HL-60/S4 (cell line): ENCODE measurements around the gene SHISA9.
"Not testable (repeated sequence)": the region's sequence is repeated elsewhere in the genome, so short reads cannot be mapped to it uniquely, and the experiment has no call there.

ENCODE experiments used
- in situ Hi-C: fragments of 300-500 bp; cut with MboI; formaldehyde crosslinking; loops from 2 replicates; pipeline ENCODE4 v1.14.3; 2022; ENCODE audit warnings: low sequenced_read_pairs

Gene SHISA9

DNA sequence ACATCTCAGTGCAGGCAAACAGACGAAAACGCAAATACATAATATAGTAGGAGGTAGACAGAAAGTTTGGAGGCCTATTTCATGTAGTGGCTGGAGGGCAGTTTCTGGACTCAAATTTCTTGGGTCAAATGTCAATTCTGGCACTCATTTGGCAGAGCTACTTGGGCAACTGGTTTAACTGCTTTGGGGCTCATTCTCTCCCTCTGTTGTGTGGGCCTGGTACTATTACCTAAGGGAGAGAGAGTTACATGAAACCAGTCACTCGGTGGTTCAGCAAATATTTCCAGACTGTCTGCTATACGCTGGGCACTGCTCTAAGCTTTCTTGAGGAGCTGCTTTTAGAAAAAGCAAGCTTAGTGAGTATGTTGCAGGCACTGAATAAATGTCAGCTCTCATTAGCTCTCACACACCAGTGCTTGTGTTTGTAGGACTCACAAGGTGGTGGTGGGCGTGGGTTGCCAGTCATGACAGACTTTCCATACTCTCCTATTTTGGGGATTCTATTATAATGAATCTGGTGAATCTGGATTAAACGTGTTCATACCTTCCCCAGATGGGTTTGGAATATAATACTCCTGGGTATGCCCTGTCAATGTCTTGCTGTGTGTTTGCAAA lies 1.8 kb upstream of the SHISA9 start:
- in situ Hi-C loops, result loop anchor here (25.0 kb wide), 1 partner anchor 538 kb away; no protein-coding TSS in a partner anchor

DNA sequence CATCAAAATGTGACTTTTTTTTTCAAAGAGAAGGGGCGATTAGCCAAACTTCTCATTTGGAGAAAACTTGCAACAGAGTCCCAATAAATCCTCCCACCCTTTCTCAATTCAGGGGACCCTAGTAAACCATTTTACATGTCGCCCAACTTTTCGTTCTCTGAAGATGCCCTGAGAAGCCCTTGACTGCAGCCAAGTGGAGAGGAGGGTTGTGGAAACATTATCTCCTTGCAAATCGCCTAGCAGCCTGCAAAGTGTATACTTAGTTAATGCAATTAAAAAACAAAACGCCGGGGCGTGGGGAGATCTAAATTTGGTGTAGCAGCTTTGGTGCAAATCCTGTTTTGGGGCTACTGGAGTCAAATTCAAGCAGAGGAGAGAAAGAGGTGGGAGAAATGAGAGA lies 1.2 kb upstream of the SHISA9 start:
- in situ Hi-C loops, result no loop called here

- in situ Hi-C loops, result no loop called here
Observed at GRCh38 chr16:12900599-12901203, 697 bp upstream of the SHISA9 start.

DNA sequence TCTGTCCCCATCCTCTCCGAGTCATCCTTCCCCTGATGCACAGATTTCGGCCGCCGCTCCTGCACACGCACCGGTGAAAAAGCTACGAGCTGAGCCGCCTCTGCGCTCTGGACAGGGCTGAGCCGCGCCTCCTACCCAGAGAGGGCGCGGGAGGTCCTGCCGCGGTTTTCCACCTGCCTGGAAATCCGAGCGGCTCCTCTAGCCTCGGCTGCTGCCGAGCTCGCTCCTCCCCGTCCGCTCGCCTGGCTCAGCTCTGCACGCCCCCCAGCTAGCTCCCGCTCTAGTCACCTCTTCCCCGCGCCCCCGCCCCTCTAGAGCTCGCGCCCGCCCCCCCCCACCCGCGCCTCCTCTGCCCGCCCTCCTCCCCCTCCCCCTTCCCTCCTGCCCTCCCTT lies 198 bp upstream of the SHISA9 start:
- in situ Hi-C loops, result no loop called here

DNA sequence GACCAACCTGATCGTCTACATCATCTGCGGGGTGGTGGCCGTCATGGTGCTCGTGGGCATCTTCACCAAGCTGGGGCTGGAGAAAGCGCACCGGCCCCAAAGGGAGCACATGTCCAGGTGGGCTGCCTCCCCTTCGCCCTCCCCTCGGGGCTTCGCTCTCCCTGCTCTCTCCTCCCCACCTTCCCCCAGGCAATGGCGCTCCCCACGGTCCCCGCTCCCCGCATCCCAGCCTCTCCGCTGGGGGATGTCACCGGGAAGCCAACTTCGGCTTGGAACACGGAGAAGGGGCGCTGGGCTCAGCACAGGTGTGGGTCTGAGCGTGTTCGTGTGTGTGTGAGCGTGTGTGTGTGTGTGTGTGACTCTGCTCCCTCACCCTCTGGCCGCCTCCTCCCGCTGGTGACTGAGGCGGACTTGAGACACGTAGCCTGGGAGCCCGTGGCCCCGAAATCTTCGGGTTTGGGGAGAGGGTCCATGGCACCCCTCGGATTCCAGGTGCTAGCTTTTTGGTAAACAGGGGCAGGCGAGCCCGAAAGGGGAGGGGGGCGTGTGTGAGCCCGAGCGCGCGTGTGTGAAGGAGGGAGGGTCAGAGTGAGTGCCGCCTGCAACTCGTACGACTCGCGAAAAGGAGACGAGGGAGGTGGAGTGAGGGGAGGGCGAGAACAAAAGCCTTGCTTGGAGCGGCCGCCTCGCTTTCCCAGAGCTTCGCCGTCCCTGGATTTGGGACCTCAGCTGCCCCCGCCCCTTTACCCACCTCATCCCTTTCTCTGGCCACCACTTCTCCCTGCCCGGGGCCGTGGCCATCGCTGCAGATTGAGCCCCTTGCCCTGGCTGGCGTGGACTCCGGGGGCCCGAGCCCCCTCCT lies 1.3 kb downstream of the SHISA9 start:
- in situ Hi-C loops, result no loop called here

- in situ Hi-C loops, result no loop called here
Observed at GRCh38 chr16:12903407-12904328, 2.3 kb downstream of the SHISA9 start.

- in situ Hi-C loops, result no loop called here
Observed at GRCh38 chr16:12904329-12904671, 2.9 kb downstream of the SHISA9 start.

GRCh38 chr16:12906271-12906670 lies 4.9 kb downstream of the SHISA9 start:
- in situ Hi-C loops, result no loop called here

- in situ Hi-C loops, result no loop called here
Observed at GRCh38 chr16:12906765-12907516, 5.5 kb downstream of the SHISA9 start.

GRCh38 chr16:12907670-12908233 lies 6.4 kb downstream of the SHISA9 start:
- in situ Hi-C loops, result no loop called here

DNA sequence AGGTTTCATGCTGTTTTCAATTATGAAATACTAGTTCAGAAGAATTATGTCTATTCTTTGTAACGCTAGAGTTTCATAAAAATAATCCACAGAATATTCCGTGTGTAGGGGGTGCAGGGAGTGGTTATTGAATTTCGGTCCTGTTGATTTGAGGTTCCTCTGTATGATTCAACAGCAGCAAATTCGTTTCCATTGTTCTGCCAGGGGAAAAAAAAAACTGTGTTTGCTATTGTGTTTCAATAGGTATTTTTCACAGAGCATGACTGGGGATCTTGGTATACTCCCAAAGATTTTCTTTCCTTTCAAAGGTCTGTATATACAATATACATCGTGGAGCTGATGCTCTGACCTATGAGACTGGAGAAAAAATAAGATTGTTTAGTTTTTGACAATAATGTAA lies 15.8 kb downstream of the SHISA9 start:
- in situ Hi-C loops, result no loop called here

DNA sequence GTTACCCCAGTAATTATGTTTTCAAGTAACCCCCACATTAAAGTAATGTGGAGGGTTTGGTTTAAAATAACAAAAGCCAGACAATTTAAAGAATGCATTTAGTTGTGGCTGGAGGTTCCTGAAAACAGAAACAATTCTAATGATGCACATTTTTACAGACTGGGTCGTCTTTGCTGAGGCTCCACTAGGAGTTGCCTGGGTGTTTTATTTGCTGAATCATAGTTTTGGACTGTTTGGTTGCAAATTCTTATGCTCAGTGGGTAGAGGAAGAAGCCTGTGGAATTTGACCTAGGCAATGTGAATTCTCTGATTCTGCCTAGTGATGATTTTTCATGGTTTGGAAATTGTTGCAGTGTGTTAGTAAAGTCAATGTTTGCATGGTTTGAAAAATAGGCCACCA lies 16.3 kb downstream of the SHISA9 start:
- in situ Hi-C loops, result no loop called here

DNA sequence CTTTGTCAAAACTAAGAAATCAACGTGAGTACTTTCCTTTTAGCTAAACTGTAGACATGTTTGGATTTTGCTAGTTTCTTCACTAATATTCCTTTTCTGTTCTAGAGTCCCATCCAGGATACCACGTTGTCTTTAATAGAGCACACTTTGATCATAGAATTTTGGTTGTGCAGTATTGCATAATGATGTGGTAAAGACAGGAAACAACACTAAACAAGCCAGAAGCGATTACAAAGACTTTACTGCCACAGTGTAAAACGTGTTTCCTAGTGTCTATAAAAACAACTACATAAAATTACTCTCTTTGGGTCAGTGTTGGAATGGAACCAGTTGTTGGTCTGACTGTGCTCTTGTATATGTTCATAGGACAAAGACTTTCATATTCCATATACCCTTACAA lies 19.3 kb downstream of the SHISA9 start:
- in situ Hi-C loops, result no loop called here

DNA sequence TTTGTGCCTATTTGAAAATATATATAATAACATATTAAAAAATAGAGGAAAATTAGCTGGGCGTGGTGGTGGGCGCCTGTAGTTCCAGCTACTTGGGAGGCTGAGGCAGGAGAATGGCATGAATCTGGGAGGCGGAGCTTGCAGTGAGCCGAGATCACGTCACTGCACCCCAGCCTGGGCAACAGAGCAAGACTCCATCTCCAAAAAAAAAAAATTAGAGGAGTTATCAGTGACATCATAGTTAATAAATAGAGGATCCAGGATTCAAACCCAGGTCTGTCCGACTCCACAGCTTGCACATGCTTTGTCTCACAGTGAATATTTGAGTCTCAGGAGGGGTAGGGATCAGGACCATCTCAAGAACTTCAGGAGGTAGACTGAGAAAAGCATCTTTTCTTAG lies 22.2 kb downstream of the SHISA9 start:
- in situ Hi-C loops, result not testable (repeated sequence)

DNA sequence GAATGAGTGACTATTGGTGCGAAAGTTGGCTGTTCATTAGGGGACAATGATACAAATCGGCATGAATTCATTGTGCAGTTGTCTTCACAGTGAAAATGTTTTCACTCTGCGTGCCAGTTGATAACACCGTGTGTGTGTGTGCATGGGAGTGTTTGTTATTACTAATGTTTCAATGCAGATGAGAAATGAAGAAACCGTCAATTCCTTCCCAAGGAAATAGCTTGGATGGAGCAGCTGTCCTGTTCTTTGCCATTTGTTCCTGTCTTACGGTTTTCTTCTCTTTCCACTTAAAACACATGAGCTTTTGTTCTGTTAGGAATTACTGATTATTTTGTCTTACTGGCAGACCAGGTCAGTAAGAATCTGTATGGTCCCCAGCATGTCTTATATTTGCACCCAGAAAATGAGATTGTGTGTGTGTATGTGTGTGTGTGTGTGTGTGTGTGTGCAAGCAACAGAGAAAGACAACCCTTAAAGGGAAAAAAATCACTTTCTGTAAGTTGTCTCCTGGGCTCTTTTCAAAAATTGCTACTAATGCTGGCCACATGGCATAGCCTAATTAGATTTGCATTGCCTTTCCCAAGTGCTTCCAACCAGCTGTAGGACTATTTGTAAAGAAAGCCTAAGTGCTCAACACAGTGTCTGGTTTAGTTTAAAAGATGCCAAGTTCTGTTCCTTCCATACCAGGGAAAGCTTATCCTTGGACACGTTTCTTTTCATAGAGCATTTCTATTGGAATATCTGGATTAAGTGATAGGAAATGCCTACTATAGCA lies 23.8 kb downstream of the SHISA9 start:
- in situ Hi-C loops, result no loop called here

- in situ Hi-C loops, result no loop called here
Observed at GRCh38 chr16:12927591-12927990, 26.2 kb downstream of the SHISA9 start.

DNA sequence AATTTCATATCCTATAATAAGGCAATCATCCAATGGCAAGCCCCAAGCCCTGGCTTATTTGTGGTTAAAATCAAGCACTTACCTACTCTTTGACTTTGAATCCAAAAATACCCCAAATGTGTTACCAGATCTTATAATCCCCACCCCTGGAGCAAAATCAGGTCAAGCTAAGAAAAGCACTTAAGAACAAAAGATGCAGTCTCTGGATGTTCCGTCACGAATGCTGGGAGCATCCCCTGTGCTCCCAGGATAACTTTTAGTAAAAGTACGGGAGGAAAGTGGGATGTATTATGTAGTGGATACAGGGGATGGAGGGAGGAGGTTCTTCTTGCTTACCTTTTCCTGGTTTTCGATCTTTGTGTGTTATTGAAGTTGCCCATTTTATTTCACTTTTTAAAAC lies 29.5 kb downstream of the SHISA9 start:
- in situ Hi-C loops, result no loop called here

DNA sequence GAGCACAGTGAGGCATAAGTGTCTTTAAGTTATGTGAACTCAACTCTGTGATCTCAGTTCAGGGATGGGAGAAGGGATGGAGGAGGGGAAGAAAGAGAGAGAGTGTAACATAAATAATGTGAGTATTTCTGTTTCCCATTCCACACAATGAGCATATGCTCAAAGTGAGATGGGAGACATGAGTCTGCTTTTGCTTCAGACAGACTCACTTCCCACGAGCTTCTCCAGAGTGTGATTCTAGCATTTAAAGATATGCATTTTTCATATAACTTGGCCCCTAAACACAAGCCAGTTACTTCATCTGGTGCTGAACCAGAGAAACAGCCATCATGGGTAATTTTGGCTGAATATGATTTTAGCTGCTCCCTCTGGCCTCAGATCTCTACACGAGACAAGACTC lies 35.0 kb downstream of the SHISA9 start:
- in situ Hi-C loops, result no loop called here

GRCh38 chr16:12941896-12942295 lies 40.5 kb downstream of the SHISA9 start:
- in situ Hi-C loops, result no loop called here
